NCI-H345 treated with DMSO at 0.1 percent for 48 hours (cell line): ENCODE results near the gene BCKDHA.
"Not testable (repeated sequence)": the region's sequence is repeated elsewhere in the genome, so short reads cannot be mapped to it uniquely, and the experiment has no call there.

Experiments used
- DNase-seq: peaks from one replicate; lab custom pipeline; 2025; ENCODE audit not compliant: unreplicated experiment; lab: John Stamatoyannopoulos, UW

The BCKDHA gene

DNA sequence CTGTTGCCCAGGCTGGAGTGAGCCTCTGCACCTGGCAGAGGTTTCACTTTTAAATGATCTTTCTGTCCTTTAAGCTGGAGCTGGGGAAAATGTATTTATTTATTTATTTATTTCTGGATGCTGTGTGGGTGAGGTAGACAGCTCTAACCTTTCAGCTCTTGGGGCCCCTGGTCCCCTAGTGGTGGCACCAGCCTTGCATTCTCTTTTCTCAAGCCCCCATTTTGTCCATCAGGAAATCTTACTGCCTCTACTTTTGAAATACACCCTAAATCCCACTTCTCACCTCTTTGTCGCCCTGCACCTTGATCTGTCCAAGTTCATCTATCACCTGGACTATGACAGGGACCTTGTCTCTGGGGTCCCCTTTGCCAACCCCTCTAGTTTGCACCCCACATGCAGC lies 31.5 kb upstream of the BCKDHA start:
- no peak for DNase-seq

GRCh38 chr19:41367848-41368301 lies 29.7 kb upstream of the BCKDHA start:
- no peak for DNase-seq

DNA sequence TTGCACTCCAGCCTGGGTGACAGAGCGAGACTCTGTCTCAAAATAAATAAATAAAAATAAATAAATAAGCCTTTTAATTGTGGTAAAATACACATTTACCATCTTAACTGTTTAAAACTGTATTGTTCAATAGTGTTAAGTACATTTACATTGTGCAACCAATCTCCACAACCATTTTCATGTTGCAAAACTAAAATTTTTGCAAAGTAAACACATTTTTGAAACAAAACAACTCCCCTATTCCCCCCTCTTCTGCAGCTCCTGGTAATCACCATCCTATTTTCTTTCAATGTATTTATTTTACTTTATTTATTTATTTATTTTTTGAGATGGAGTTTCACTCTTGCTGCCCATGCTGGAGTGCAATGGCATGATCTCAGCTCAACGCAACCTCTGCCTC lies 27.8 kb upstream of the BCKDHA start:
- no peak for DNase-seq

- DNase-seq: not testable (repeated sequence)
Observed at GRCh38 chr19:41371119-41371518, 26.5 kb upstream of the BCKDHA start.

DNA sequence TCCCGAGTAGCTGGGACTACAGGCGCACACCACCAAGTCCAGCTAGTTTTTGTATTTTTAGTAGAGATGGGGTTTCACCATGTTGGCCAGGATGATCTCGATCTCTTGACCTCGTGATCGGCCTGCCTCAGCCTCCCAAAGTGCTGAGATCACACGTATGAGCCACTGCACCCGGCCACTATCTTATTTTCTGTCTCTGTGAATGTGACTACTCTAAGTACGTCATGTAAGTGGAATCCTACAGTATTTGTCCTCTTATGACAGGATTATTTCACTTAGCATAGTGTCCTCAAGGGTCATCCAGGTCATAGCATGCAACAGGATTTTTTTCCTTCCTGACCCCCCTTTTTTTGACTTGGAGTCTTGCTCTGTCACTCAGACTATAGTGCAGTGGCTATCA lies 26.1 kb upstream of the BCKDHA start:
- no peak for DNase-seq

- no peak for DNase-seq
Observed at GRCh38 chr19:41372501-41372900, 25.1 kb upstream of the BCKDHA start.

GRCh38 chr19:41373993-41374392 lies 23.6 kb upstream of the BCKDHA start:
- DNase-seq: peak; percentile 68

DNA sequence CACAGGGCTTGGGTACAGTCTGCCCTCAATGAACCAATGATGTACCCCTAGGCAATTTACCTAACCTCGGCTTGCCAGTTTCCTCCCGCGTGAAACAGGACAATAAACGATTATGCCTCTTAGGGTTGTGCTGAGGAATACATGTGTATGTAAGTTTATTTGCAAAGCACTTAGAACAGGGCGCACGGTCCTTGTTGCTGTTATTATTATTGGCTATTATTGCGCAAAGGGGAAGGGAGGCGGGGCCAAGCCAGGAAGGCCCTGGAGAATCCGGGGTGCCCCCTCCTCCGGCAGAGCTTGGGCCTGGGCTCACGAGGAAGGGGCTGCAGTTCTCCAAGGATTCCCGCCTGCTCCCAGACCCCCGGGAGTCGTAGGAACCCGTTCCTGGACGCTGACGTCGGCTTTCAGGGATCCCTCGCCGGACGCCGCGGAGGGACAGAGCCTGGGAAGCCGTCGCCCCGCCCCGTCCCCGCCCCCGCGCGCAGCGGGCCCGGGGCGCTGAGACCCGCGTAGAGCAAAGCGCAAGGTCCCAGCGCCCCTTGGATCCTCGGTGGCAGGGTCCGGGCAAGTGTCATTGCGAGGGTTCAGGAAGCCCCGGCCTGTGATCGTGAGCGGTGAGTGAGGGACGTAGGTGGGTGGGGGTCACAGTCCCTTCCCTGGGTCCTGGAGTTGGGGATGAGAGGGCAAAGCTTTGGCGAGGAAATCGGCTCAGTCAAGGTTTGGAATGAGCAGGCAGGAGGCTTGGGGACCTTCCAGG lies 21.2 kb upstream of the BCKDHA start, which contains the start of gene TMEM91:
TSS of gene TMEM91 (plus strand) at position 293 of the 757 bp plus-strand sequence. CDS start 1,777 bp downstream, outside the sequence.
- DNase-seq: no peak

DNA sequence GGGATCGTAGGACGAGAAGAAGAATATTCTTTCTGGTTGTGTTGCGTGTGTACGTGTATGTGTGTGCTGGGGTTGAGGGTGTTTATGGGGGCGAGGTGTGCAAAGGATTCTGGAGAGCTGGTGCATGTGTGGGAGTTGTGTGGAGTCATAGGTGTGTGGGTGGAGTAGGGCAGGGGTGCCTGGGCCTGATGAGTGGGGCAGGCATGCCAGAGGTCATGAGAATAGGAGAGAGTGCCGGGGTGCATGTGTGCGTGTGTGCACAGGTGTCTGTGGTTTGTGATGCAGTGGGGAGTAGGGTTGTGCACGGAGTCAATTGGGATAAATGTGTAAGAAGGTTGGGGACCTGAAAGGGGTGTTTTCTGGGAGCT lies 20.6 kb upstream of the BCKDHA start:
- no peak for DNase-seq

DNA sequence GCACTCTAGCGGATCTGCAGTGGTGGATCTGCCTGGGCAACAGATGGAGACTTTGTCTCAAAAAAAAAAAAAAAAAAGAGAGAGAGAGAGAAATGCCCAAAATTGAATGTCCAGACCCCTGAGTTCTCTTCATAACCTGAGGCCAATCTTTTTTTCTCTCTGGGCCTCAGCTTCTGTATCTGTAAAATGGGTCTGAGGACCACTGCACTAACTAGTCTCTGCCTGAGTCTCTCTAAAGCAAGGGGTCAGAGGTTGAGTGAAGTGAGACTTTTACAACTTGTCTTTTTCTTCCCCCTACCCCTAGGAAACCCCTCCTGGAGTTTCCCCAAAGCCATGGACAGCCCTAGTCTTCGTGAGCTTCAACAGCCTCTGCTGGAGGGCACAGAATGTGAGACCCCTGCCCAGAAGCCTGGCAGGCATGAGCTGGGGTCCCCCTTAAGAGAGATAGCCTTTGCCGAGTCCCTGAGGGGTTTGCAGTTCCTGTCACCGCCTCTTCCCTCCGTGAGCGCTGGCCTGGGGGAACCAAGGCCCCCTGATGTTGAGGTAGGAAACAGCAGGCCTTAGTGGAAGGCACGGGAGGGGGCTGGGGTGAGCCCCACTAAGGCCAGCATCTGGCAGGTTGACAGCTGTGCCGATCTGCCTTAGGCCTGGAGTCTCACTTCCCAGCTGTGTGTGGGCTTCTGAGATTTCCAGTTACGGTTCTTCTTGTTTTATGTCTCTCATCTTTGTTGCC lies 19.5 kb upstream of the BCKDHA start:
- no peak for DNase-seq

DNA sequence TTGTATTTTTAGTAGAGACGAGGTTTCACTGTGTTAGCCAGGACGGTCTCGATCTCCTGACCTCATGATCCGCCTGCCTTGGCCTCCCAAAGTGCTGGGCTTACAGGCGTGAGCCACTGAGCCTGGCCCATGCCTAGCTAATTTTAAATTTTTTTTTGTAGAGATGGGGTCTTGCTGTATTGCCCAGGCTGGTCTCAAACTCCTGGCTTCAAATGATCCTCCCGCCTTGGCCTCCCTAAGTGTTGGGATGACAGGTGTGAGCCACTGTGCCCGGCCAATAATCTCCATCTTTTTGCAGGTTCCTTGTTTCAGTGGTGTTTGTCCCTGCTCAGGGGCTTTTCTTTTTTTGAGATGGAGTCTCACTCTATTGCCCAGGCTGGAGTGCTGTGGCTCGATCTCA lies 16.1 kb upstream of the BCKDHA start:
- not testable (repeated sequence) for DNase-seq

DNA sequence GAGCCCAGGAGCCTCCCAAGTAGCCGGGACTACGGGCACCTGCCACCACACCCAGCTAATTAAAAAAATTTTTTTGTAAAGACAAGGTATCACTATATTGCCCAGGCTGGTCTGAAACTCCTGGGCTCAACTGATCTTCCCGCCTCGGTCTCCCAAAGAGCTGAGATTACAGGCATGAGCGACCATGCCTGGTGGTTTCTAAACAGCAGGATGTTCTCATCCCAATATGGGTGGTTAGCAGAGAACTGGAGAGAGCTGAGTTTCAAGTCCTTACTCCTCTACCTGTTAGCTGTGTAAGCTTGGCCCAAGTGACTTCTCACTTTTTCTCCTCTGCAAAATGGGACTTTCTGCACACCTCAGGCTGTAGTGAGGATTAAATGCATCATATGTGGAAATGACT lies 13.3 kb upstream of the BCKDHA start:
- no peak for DNase-seq

DNA sequence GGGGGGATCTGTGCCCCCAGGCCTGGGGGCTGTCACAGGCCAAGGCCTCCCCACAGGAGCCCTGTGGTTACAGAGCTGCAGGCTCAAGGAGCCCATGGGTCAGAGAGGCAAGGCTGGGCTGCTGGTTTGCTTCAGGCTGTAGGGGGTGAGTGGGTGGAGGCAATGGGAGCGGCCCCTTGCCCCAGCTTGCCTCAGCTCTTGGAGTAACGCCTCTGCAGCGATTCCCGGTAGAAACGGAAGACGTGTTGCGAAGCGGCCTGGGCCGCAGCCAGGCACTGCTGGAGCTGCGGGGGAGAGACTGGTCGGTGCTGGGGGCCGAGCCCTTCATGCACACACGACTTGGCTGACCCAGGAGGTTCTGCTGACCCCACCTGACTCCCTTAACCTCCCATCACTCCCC lies 11.2 kb upstream of the BCKDHA start:
- DNase-seq: no peak

DNA sequence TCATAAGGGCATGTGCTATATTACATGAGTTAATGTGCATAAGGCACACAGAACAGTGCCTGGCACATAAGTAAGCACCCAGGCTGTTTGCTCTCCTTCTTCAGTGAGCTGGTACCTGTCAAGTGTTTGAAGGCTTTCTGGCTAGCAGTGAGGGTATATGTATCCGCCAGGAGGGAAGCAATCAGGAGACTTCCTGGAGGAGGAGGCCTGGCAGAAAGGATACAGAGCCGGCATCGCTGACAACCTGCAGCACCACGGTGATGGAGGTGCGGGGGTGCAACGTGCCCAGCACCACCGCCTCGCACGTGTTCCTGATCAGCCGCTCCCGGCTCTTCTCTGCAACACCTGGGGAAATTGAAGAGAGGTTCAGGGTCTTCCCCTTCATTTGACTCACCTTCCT lies 6.0 kb upstream of the BCKDHA start:
- no peak for DNase-seq

DNA sequence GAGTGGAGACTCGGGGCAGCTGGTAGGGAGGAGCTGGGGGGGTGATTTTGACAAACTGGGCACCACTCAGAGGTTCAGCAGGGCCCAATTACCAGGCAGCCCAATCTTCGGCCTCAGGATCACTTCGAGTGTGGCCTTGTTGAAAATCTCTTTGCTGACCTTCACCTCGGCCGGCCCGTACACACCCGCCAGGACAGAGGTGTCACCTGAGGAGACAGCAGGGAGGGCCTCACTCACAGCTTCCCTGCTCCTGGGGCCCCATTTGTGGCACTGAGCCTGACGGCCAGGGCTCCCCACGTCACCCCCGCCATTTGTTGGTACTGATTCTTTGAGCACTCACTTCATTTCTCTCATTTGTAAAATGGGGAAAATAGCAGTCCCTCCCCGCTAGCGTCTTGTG lies 4.8 kb upstream of the BCKDHA start:
- no peak for DNase-seq

GRCh38 chr19:41395355-41395754 lies 2.3 kb upstream of the BCKDHA start:
- no peak for DNase-seq

DNA sequence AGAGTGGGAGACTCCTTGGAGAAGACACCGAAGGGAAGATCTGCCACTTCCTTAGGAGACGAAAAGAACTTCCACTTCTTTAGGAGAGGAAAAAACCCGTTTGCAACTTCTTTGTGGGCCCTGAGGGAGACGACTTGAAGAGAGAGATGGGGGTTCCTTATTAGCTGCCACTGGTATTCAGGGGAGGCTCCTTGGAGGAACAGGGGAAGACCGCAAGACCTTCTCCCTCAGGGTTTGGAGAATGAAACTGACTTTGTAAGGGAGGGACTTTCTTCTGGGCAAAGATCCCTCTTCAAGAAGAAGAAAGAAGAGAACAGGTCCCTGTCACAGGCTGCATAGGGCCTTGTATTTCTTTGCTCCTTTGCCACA lies 416 bp downstream of the BCKDHA start:
- DNase-seq: no peak

- no peak for DNase-seq
Observed at GRCh38 chr19:41398598-41398997, 980 bp downstream of the BCKDHA start.

DNA sequence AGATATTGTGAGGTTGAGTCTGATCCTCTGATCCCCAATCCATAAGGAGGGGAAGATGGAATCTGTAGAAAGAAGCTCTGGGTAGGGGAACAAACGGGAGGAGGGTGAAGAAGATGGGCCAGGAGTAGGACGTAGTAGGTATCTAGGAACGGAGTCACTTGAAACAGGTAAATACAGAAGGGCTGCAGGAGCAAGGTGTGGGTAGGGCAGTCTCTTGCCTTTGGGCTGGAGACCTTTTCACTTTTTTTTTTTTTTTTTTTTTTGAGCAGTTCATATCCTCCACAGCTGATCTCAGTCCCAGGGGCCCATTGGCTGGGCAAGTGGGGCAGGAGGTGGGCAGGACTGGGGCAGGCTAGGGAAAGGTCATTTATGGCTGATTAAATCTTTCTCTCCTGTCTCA lies 1.5 kb downstream of the BCKDHA start:
- no peak for DNase-seq

GRCh38 chr19:41399525-41399924 lies 1.9 kb downstream of the BCKDHA start:
- DNase-seq: no peak

- no peak for DNase-seq
Observed at GRCh38 chr19:41401483-41401882, 3.9 kb downstream of the BCKDHA start.

DNA sequence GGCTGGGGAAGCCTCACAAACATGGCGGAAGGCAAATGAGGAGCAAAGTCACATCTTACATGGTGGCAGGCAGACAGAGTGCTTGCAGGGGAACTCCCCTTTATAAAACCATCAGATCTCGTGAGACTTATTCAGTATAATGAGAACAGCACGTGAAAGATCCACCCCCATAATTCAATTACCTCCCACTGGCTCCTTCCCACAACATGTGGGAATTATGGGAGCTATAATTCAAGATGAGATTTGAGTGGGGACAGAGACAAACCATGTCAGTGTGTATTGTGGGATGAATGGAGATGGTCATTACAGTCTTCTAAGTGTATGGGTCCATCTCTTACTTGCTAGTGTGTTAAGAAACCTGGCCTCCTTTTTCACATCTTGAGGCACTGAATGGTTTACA lies 4.4 kb downstream of the BCKDHA start:
- DNase-seq: no peak
